ENCODE results near the gene HS6ST2. TPM values are rescaled to one million over a fixed set of nuclear protein-coding genes. Genes with fewer than 3 reads are reported as not detected.
"Not testable (repeated sequence)": the region's sequence is repeated elsewhere in the genome, so short reads cannot be mapped to it uniquely, and the experiment has no call there.

HS6ST2 gene
- total RNA-seq, 1 experiment from 2014 or later: 7.4 TPM

DNA sequence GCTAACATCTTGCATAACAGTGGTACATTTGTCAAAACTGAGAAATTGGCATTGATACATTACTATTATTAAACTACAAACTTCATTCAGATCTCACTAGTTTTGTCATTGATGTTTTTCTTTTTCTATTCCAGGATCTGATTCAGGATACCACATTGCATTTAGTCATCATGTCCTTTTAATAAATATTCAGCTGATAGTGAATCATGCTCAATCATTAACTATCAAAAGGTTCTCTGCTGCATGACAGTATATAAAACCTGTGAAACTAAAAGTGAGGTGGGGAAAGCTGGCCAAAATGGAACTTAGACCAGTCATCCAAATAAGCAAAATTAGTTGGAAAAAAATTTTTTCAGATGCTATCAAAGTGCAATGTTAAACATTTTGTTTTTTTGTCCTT, 28.1 kb upstream of the HS6ST2 start:
- intact Hi-C loops (cut with micrococcal nuclease): no loop called here
- H4K20me1 ChIP-seq (ENCODE audit: low read length): no peaks in the 10 kb centered on the region
- H3K36me3 ChIP-seq (ENCODE audit: low read depth, low read length): no peaks in the 10 kb centered on the region
- H3K27ac ChIP-seq (ENCODE audit: low read length): peak overlapping the region; percentile 7; the same call in 1 of the 2 replicates
- no peak; the same call in 1 of the 2 replicates for ATAC-seq
- DNase-seq: peak; percentile 35
- no peaks in the 10 kb centered on the region for H3F3A ChIP-seq (ENCODE audit: low read length, unreplicated experiment)
- no peaks in the 10 kb centered on the region for H3K9me2 ChIP-seq (replicated peaks; ENCODE audit: low read length)
- no peaks in the 10 kb centered on the region for H3K9me3 ChIP-seq (ENCODE audit: low read length)
- BruUV-seq (replicated peaks): no TSS peak
- H3K27me3 ChIP-seq (ENCODE audit: low read length): no peaks in the 10 kb centered on the region
- H2AFZ ChIP-seq (ENCODE audit: low read length): no peak overlapping the region
- peaks cover 12% of the 10 kb centered on the region for H3K4me1 ChIP-seq (ENCODE audit: insufficient read depth, low read length)
- TF ChIP-seq, protein P1, sequence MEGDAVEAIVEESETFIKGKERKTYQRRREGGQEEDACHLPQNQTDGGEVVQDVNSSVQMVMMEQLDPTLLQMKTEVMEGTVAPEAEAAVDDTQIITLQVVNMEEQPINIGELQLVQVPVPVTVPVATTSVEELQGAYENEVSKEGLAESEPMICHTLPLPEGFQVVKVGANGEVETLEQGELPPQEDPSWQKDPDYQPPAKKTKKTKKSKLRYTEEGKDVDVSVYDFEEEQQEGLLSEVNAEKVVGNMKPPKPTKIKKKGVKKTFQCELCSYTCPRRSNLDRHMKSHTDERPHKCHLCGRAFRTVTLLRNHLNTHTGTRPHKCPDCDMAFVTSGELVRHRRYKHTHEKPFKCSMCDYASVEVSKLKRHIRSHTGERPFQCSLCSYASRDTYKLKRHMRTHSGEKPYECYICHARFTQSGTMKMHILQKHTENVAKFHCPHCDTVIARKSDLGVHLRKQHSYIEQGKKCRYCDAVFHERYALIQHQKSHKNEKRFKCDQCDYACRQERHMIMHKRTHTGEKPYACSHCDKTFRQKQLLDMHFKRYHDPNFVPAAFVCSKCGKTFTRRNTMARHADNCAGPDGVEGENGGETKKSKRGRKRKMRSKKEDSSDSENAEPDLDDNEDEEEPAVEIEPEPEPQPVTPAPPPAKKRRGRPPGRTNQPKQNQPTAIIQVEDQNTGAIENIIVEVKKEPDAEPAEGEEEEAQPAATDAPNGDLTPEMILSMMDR (conservative IDR thresholded peaks at IDR 0.05; ENCODE audit: low read depth, low read length): no peak
- TF ChIP-seq EZH2 (IDR thresholded peaks at IDR 0.05; ENCODE audit: low read length, unreplicated experiment): no peak
- no peak for TF ChIP-seq EZH2phosphoT487 (IDR thresholded peaks at IDR 0.05; ENCODE audit: borderline replicate concordance, low read length)
- POLR2A ChIA-PET (ENCODE audit: unreplicated experiment): no interaction called here
- no peak overlapping the region for H3K4me3 ChIP-seq (ENCODE audit: low read length)
- no peaks in the 10 kb centered on the region for H3K79me2 ChIP-seq (ENCODE audit: low read length)
- CTCF ChIA-PET: interaction anchor here (1.0 kb wide), 1 partner anchor 19 kb away, joined by 3 read pairs; no protein-coding TSS in a partner anchor
- H3K9ac ChIP-seq (ENCODE audit: low read length): no peak overlapping the region
- peak overlapping the region; percentile 22; the same call in 1 of the 2 replicates for H3K4me2 ChIP-seq (ENCODE audit: low read length)

DNA sequence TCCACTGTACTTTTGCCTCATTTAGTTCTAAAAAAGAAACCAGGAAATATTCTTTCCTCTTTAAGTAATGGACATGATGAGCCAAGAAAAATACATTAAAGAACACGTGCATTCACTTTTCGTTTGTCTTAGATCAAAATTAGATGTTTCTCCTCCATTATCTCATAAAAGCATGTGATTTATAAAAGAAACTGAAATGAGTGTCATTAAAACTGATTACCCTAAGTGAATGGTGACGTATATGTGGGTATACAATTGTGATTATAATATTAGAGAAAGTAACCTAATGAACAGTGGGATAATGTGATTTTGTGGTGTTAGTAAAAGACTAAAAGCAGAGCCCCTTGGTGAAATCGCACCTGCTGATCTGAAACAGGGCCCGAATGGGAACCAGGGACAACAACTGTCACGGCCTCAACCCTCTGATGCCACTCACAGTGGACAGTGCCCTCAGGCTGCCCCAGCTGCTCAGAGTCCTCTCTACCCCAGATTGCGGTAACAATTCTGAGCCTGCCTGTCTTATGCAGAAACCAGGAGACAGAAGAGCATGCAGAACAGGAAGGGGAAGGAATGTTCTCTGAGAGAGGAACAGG, 25.7 kb upstream of the HS6ST2 start:
- H4K20me1 ChIP-seq (ENCODE audit: low read length): no peaks in the 10 kb centered on the region
- POLR2A ChIA-PET (ENCODE audit: unreplicated experiment): no interaction called here
- no peak overlapping the region for H3K9ac ChIP-seq (ENCODE audit: low read length)
- H2AFZ ChIP-seq (ENCODE audit: low read length): no peak overlapping the region
- CTCF ChIA-PET: no interaction called here
- ATAC-seq (no peak), DNase-seq (no peak)
- H3K9me2 ChIP-seq (replicated peaks; ENCODE audit: low read length): no peaks in the 10 kb centered on the region
- H3K79me2 ChIP-seq (ENCODE audit: low read length): no peaks in the 10 kb centered on the region
- H3K9me3 ChIP-seq (ENCODE audit: low read length): no peaks in the 10 kb centered on the region
- no peak overlapping the region for H3K4me2 ChIP-seq (ENCODE audit: low read length)
- H3F3A ChIP-seq (ENCODE audit: low read length, unreplicated experiment): no peaks in the 10 kb centered on the region
- no peaks in the 10 kb centered on the region for H3K36me3 ChIP-seq (ENCODE audit: low read depth, low read length)
- intact Hi-C loops (cut with micrococcal nuclease): no loop called here
- H3K4me3 ChIP-seq (ENCODE audit: low read length): no peak overlapping the region
- BruUV-seq (replicated peaks): no TSS peak
- H3K4me1 ChIP-seq (ENCODE audit: insufficient read depth, low read length): peaks cover 12% of the 10 kb centered on the region
- H3K27ac ChIP-seq (ENCODE audit: low read length): no peak overlapping the region
- no peaks in the 10 kb centered on the region for H3K27me3 ChIP-seq (ENCODE audit: low read length)
- TF ChIP-seq, protein P1 (conservative IDR thresholded peaks at IDR 0.05; ENCODE audit: low read depth, low read length): no peak
- TF ChIP-seq EZH2phosphoT487 (IDR thresholded peaks at IDR 0.05; ENCODE audit: borderline replicate concordance, low read length) (no peak), EZH2 (IDR thresholded peaks at IDR 0.05; ENCODE audit: low read length, unreplicated experiment) (no peak)

DNA sequence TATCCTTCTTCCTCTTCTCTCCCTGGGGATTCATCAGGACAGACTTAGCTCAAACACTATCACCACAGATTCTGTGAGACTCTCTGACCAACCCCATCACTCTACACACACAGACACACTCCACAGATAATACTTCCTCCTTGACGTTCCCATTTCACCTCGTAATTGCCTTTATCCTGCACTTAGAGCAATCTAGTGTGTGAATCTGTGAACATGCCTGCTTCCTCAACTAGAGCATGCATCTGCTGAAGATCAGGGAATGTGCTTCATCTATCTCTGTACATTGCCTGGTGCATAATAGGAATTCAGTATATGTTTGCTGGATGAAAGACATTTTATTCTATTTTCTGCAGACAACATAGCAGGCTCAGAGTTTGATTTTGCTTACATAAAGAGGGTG, 25.1 kb upstream of the HS6ST2 start:
- DNase-seq: no peak
- ATAC-seq: no peak
- no peaks in the 10 kb centered on the region for H3K9me2 ChIP-seq (replicated peaks; ENCODE audit: low read length)
- no peak for TF ChIP-seq EZH2phosphoT487 (IDR thresholded peaks at IDR 0.05; ENCODE audit: borderline replicate concordance, low read length)
- no peak for TF ChIP-seq EZH2 (IDR thresholded peaks at IDR 0.05; ENCODE audit: low read length, unreplicated experiment)
- no peak overlapping the region for H3K9ac ChIP-seq (ENCODE audit: low read length)
- ChIA-PET POLR2A (ENCODE audit: unreplicated experiment) (no interaction called here), CTCF (no interaction called here)
- H3K79me2 ChIP-seq (ENCODE audit: low read length): no peaks in the 10 kb centered on the region
- no peaks in the 10 kb centered on the region for H4K20me1 ChIP-seq (ENCODE audit: low read length)
- no peak overlapping the region for H3K4me2 ChIP-seq (ENCODE audit: low read length)
- no peak overlapping the region for H2AFZ ChIP-seq (ENCODE audit: low read length)
- no peaks in the 10 kb centered on the region for H3F3A ChIP-seq (ENCODE audit: low read length, unreplicated experiment)
- no TSS peak for BruUV-seq (replicated peaks)
- intact Hi-C loops (cut with micrococcal nuclease): no loop called here
- no peaks in the 10 kb centered on the region for H3K9me3 ChIP-seq (ENCODE audit: low read length)
- H3K27ac ChIP-seq (ENCODE audit: low read length): no peak overlapping the region
- no peak overlapping the region for H3K4me3 ChIP-seq (ENCODE audit: low read length)
- peaks cover 12% of the 10 kb centered on the region for H3K4me1 ChIP-seq (ENCODE audit: insufficient read depth, low read length)
- no peaks in the 10 kb centered on the region for H3K27me3 ChIP-seq (ENCODE audit: low read length)
- no peaks in the 10 kb centered on the region for H3K36me3 ChIP-seq (ENCODE audit: low read depth, low read length)

DNA sequence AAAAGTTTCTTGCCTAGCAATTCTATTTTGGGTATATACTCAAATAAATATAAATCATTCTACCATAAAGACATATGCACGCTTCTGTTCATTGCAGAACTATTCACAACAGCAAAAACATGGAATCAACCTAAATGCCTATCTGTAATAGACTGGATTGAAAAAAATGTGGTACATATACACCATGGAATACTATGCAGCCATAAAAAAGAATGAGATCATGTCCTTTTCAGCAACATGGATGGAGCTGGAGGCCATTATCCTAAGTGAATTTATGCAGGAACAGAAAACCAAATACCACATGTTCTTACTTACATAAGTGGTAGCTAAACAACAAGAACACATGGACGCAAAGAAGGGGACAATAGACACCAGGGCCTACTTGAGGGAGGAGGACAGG, 21.6 kb upstream of the HS6ST2 start:
- H3K27ac ChIP-seq (ENCODE audit: low read length); H4K20me1 ChIP-seq (ENCODE audit: low read length); CTCF ChIA-PET; intact Hi-C loops (cut with micrococcal nuclease); H3K36me3 ChIP-seq (ENCODE audit: low read depth, low read length); H3K9ac ChIP-seq (ENCODE audit: low read length); DNase-seq; ATAC-seq; H3F3A ChIP-seq (ENCODE audit: low read length, unreplicated experiment); H3K4me2 ChIP-seq (ENCODE audit: low read length); H2AFZ ChIP-seq (ENCODE audit: low read length); H3K4me3 ChIP-seq (ENCODE audit: low read length); BruUV-seq (replicated peaks); H3K79me2 ChIP-seq (ENCODE audit: low read length); H3K27me3 ChIP-seq (ENCODE audit: low read length); H3K9me3 ChIP-seq (ENCODE audit: low read length); H3K9me2 ChIP-seq (replicated peaks; ENCODE audit: low read length); POLR2A ChIA-PET (ENCODE audit: unreplicated experiment); H3K4me1 ChIP-seq (ENCODE audit: insufficient read depth, low read length): not testable (repeated sequence)
